ENCODE measurements around the gene SLC35A3. TPM values are rescaled to one million over a fixed set of nuclear protein-coding genes. Genes with fewer than 3 reads are reported as not detected.

SLC35A3 gene
- total and polyA plus RNA-seq, 9 of the 15 experiments (the other 6 are each of a cell fraction or from before 2014, with no cell fraction given): 3.5 to 21.7 (median 13.2) TPM

GRCh38 chr1:100037927-100038659 is 68.3 kb downstream of the SLC35A3 start (continued):
- no peak for TF ChIP-seq ARID3B (CRISPR knock-in tag; IDR thresholded peaks at IDR 0.05; ENCODE audit: borderline replicate concordance)
- peak; percentile 83; the same call in 1 of the 2 replicates for TF ChIP-seq ETS1 (conservative IDR thresholded peaks at IDR 0.05; ENCODE audit: control insufficient read depth, low read depth, low read length)
- TF ChIP-seq ZFP1 (CRISPR knock-in tag; IDR thresholded peaks at IDR 0.05): no peak
- TF ChIP-seq CEBPG (CRISPR knock-in tag; IDR thresholded peaks at IDR 0.05): no peak
- no peak for TF ChIP-seq CEBPG (tag; conservative IDR thresholded peaks at IDR 0.05 in 1 of 2, IDR thresholded peaks at IDR 0.05 in 1 of 2)
- TF ChIP-seq MAFK (IDR thresholded peaks at IDR 0.05; ENCODE audit: low read length): no peak
- no peak for TF ChIP-seq NR2C1 (IDR thresholded peaks at IDR 0.05)
- TF ChIP-seq NR2C1 (tag; IDR thresholded peaks at IDR 0.05): no peak
- no peak for TF ChIP-seq ZNF280A (IDR thresholded peaks at IDR 0.05; ENCODE audit: low read depth, partially characterized antibody)
- TF ChIP-seq CHD2 (IDR thresholded peaks at IDR 0.05; ENCODE audit: low read depth, low read length): no peak
- no peak for TF ChIP-seq NFIX (CRISPR knock-in tag; IDR thresholded peaks at IDR 0.05; ENCODE audit: low read depth)
- no peak for TF ChIP-seq ZNF444 (CRISPR knock-in tag; IDR thresholded peaks at IDR 0.05)
- no peak for TF ChIP-seq ZNF407 (IDR thresholded peaks at IDR 0.05; ENCODE audit: low read depth)
- TF ChIP-seq TEAD1 (CRISPR knock-in tag; IDR thresholded peaks at IDR 0.05): peak in 1 of 2 experiments; percentile 83; a peak in 2 of 4 replicates
- TF ChIP-seq ZNF23 (CRISPR knock-in tag; IDR thresholded peaks at IDR 0.05): no peak
- TF ChIP-seq SLC30A9 (CRISPR knock-in tag; IDR thresholded peaks at IDR 0.05): no peak
